Measurements from ENCODE around the gene HIVEP1. TPM values are rescaled to one million over a fixed set of nuclear protein-coding genes. Genes with fewer than 3 reads are reported as not detected.

The HIVEP1 gene
- polyA plus RNA-seq, 1 experiment, result 13.9 TPM

GRCh38 chr6:12181481-12181880, 169.4 kb downstream of the HIVEP1 start:
- DNase-seq (ENCODE audit: low read depth, low spot score), result no peak
- ChIA-PET CTCF (no interaction called here), POLR2A (no interaction called here)
- no peak overlapping the region for H3K27ac ChIP-seq (ENCODE audit: low read depth, low read length)
- H3K27me3 ChIP-seq (ENCODE audit: control insufficient read depth, insufficient read depth, low read length), result no peaks in the 10 kb centered on the region
- TF ChIP-seq CTCF (IDR thresholded peaks at IDR 0.05; ENCODE audit: low read depth, low read length), result no peak
- no peaks in the 10 kb centered on the region for H3K9me3 ChIP-seq (ENCODE audit: control insufficient read depth, insufficient read depth, low read length)
- no peak overlapping the region for H3K4me3 ChIP-seq (ENCODE audit: low read depth, low read length)

GRCh38 chr6:12182676-12183075, 170.6 kb downstream of the HIVEP1 start:
- H3K27me3 ChIP-seq (ENCODE audit: control insufficient read depth, insufficient read depth, low read length), result no peaks in the 10 kb centered on the region
- H3K4me3 ChIP-seq (ENCODE audit: low read depth, low read length), result no peak overlapping the region
- H3K9me3 ChIP-seq (ENCODE audit: control insufficient read depth, insufficient read depth, low read length), result no peaks in the 10 kb centered on the region
- CTCF ChIA-PET, result no interaction called here
- POLR2A ChIA-PET, result no interaction called here
- no peak for DNase-seq (ENCODE audit: low read depth, low spot score)
- no peak overlapping the region for H3K27ac ChIP-seq (ENCODE audit: low read depth, low read length)
- no peak for TF ChIP-seq CTCF (IDR thresholded peaks at IDR 0.05; ENCODE audit: low read depth, low read length)

- no peak overlapping the region for H3K27ac ChIP-seq (ENCODE audit: low read depth, low read length)
- no peak for TF ChIP-seq CTCF (IDR thresholded peaks at IDR 0.05; ENCODE audit: low read depth, low read length)
- H3K27me3 ChIP-seq (ENCODE audit: control insufficient read depth, insufficient read depth, low read length), result no peaks in the 10 kb centered on the region
- ChIA-PET POLR2A (no interaction called here), CTCF (interaction anchor here (0.5 kb wide), 1 partner anchor 530 kb away, joined by 3 read pairs; no protein-coding TSS in a partner anchor)
- DNase-seq (ENCODE audit: low read depth, low spot score), result no peak
- H3K4me3 ChIP-seq (ENCODE audit: low read depth, low read length), result no peak overlapping the region
- no peaks in the 10 kb centered on the region for H3K9me3 ChIP-seq (ENCODE audit: control insufficient read depth, insufficient read depth, low read length)
Observed at GRCh38 chr6:12185081-12185673, 173.1 kb downstream of the HIVEP1 start.

GRCh38 chr6:12186528-12186927, 174.4 kb downstream of the HIVEP1 start:
- ChIA-PET POLR2A (no interaction called here), CTCF (no interaction called here)
- TF ChIP-seq CTCF (IDR thresholded peaks at IDR 0.05; ENCODE audit: low read depth, low read length), result no peak

GRCh38 chr6:12189150-12189549, 177.0 kb downstream of the HIVEP1 start:
- ChIA-PET CTCF (no interaction called here), POLR2A (no interaction called here)
- Histone ChIP-seq H3K4me3 (ENCODE audit: low read depth, low read length) (no peak overlapping the region), H3K27ac (ENCODE audit: low read depth, low read length) (no peak overlapping the region), H3K27me3 (ENCODE audit: control insufficient read depth, insufficient read depth, low read length) (no peaks in the 10 kb centered on the region), H3K9me3 (ENCODE audit: control insufficient read depth, insufficient read depth, low read length) (no peaks in the 10 kb centered on the region)
- no peak for DNase-seq (ENCODE audit: low read depth, low spot score)
- TF ChIP-seq CTCF (IDR thresholded peaks at IDR 0.05; ENCODE audit: low read depth, low read length), result no peak

More at GRCh38 chr6:12186528-12186927, 174.4 kb downstream of the HIVEP1 start:
- H3K27ac ChIP-seq (ENCODE audit: low read depth, low read length), result no peak overlapping the region
- H3K4me3 ChIP-seq (ENCODE audit: low read depth, low read length), result no peak overlapping the region
- no peaks in the 10 kb centered on the region for H3K9me3 ChIP-seq (ENCODE audit: control insufficient read depth, insufficient read depth, low read length)
- DNase-seq (ENCODE audit: low read depth, low spot score), result no peak
- H3K27me3 ChIP-seq (ENCODE audit: control insufficient read depth, insufficient read depth, low read length), result no peaks in the 10 kb centered on the region

Measured in AG04450 (cell line).